ENCODE measurements around the gene HSPA1L. TPM values are rescaled to one million over a fixed set of nuclear protein-coding genes. Genes with fewer than 3 reads are reported as not detected.
"Not testable (repeated sequence)": the region's sequence is repeated elsewhere in the genome, so short reads cannot be mapped to it uniquely, and the experiment has no call there.

The HSPA1L gene
- total and polyA plus RNA-seq, 7 experiments from 2014 or later = 2.3 to 5.5 (median 3.7) TPM

DNA sequence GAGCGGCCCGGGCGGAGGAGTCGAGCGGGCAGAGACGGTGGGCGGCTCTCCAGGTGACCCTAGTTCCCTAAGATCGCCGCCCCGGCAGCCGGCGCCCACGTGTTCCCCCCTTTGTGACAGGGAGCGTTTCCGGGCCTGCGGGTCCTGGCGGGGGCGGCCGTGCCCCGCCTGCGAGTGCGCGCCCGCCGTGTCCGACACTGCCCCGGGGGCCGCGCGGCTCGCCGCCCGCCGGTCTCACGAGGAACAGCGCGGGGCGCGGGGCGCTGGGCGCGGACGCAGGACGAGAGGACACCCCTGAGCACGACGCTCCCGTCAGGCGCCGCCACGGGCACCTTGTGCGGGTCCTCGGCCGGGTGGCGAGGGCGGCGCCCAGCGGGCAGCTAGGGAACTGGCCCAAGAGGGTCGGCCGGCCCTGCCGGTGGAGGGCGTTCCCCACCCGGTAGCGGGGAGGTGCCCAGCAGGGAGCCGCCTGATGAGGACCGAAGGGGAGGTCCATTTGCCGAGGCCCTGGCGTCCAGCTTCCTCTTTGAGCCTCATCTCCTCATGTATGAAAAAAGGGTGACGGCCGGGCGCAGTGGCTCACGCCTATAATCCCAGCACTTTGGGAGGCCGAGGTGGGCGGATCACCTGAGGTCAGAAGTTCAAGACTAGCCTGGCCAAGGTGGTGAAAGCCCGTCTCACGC is 19.3 kb downstream of the HSPA1L start, which contains the start of gene VARS1:
Gene VARS1, minus strand, starts transcription at position 137 of the 683 bp plus-strand sequence. CDS start 535 bp downstream, outside the sequence.
- Mint-ChIP-seq H3K4me1 (peaks cover 12 to 55% (median 36%) of the 10 kb centered on the region in 7 donors), H3K27ac (peak within 1 kb of the TSS; percentile 80 to 99 (median 98)), H3K4me3 (peak within 1 kb of the TSS; percentile 85 to 99 (median 96)), H3K27me3 (no peaks in the 10 kb centered on the region), H3K9me3 (no peaks in the 10 kb centered on the region), H3K36me3 (peaks cover 0 to 11% (median 5%) of the 10 kb centered on the region in 5 donors)
- intact Hi-C loops (cut with micrococcal nuclease) = loop anchor here (1.0 to 5.0 kb wide), 14 partner anchors 11 to 175 kb away; partner anchors contain the start of genes HSPA1A (in 2 of the 2), HSPA1L (in 2 of the 2), ABHD16A (in 1 of the 2) and CSNK2B (in 1 of the 2)
- H3K27me3 ChIP-seq (ENCODE audit: control insufficient read depth in 2 of 2, insufficient read depth in 2 of 2, low read length in 2 of 2) = no peaks in the 10 kb centered on the region
- ChIA-PET CTCF (interaction anchor here (0.7 to 2.5 kb wide), 8 partner anchors 11 to 67 kb away, joined by 3 to 13 read pairs (median 6); partner anchors contain the start of genes DDAH2 and LSM2), POLR2A (interaction anchor here (0.6 to 2.3 kb wide), 18 partner anchors 9 to 379 kb away, joined by 3 to 30 read pairs (median 4); partner anchors contain the start of genes BAG6, DXO, HSPA1A and HSPA1B)
- H3K4me3 ChIP-seq (ENCODE audit: low read length) = peak within 1 kb of the TSS; percentile 76
- no peaks in the 10 kb centered on the region for H3K9me3 ChIP-seq (ENCODE audit: control insufficient read depth in 2 of 3, low read length in 3 of 3)
- DNase-seq (peak; percentile 75 to 92 (median 85)), ATAC-seq (peak; percentile 96)
- H3K36me3 ChIP-seq (ENCODE audit: control insufficient read depth in 2 of 3, insufficient read depth in 3 of 3, low read length in 3 of 3) = peaks cover 0 to 9% (median 0%) of the 10 kb centered on the region in 3 experiments
- peak within 1 kb of the TSS; percentile 93 for H3K27ac ChIP-seq (ENCODE audit: low read depth, low read length)
- H3K4me1 ChIP-seq (ENCODE audit: control insufficient read depth in 2 of 2, insufficient read depth in 2 of 2, low read length in 2 of 2) = peaks cover 24 to 32% of the 10 kb centered on the region in 2 donors

DNA sequence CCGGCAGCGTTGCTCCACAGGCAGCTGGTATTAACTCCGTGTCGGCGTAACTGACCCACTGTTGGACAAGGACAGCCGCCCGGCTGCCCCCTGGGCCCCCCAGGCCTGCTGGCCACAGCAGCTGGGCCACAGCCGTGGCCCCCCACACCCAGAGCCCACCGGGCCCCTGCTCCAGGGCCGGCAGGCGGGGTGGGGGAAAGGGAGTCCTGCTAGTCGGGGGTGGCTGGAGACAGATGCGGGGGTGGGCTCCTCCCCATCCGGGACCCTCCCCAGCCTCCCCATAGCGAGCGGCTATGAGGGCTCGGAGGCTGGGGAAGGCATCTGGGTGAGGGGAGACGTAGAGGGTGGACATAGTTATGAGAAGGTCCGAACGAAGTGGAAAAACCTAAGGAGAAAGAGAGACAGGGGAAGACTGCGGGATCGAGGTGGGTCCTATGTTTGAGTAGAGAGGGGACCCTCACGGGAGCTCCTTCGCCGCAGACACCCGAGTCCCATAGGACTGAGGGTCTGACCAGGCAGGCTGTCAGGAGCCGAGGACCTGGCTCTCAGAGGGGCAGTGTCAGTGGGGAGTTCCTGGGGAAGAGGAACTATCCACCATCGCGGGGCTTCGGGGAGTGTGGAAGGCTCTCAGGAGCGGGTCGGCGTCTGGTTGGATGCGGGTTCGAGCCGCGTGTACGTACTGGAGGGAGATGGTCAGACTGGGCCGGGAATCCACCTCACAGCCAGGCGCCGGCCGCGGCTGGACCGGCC is 20.0 kb downstream of the HSPA1L start:
- Mint-ChIP-seq H3K36me3 (peaks cover 0 to 15% (median 8%) of the 10 kb centered on the region in 5 donors), H3K4me1 (peaks cover 12 to 58% (median 39%) of the 10 kb centered on the region in 7 donors), H3K9me3 (no peaks in the 10 kb centered on the region), H3K27me3 (no peaks in the 10 kb centered on the region), H3K4me3 (peak overlapping the region; percentile 85 to 99 (median 96)), H3K27ac (peak overlapping the region; percentile 80 to 99 (median 98))
- peaks cover 0 to 9% (median 0%) of the 10 kb centered on the region in 3 experiments for H3K36me3 ChIP-seq (ENCODE audit: control insufficient read depth in 2 of 3, insufficient read depth in 3 of 3, low read length in 3 of 3)
- DNase-seq = no peak
- peak overlapping the region; percentile 93 for H3K27ac ChIP-seq (ENCODE audit: low read depth, low read length)
- H3K27me3 ChIP-seq (ENCODE audit: control insufficient read depth in 2 of 2, insufficient read depth in 2 of 2, low read length in 2 of 2) = no peaks in the 10 kb centered on the region
- ChIA-PET CTCF (interaction anchor here (0.7 to 2.5 kb wide), 5 partner anchors 19 to 66 kb away, joined by 4 to 13 read pairs (median 5); partner anchors contain the start of gene DDAH2), POLR2A (interaction anchor here (0.6 to 2.3 kb wide), 12 partner anchors 9 to 178 kb away, joined by 3 to 30 read pairs (median 5); partner anchors contain the start of genes BAG6, DXO, HSPA1A and HSPA1B)
- peaks cover 24 to 32% of the 10 kb centered on the region in 2 donors for H3K4me1 ChIP-seq (ENCODE audit: control insufficient read depth in 2 of 2, insufficient read depth in 2 of 2, low read length in 2 of 2)
- H3K4me3 ChIP-seq (ENCODE audit: low read length) = peak overlapping the region; percentile 76
- intact Hi-C loops (cut with micrococcal nuclease) = loop anchor here (1.0 to 5.0 kb wide), 14 partner anchors 11 to 175 kb away; partner anchors contain the start of genes ABHD16A (in 1 of the 2), CSNK2B (in 1 of the 2), DDAH2 (in 1 of the 2) and EHMT2 (in 1 of the 2)
- H3K9me3 ChIP-seq (ENCODE audit: control insufficient read depth in 2 of 3, low read length in 3 of 3) = no peaks in the 10 kb centered on the region
- ATAC-seq = no peak

DNA sequence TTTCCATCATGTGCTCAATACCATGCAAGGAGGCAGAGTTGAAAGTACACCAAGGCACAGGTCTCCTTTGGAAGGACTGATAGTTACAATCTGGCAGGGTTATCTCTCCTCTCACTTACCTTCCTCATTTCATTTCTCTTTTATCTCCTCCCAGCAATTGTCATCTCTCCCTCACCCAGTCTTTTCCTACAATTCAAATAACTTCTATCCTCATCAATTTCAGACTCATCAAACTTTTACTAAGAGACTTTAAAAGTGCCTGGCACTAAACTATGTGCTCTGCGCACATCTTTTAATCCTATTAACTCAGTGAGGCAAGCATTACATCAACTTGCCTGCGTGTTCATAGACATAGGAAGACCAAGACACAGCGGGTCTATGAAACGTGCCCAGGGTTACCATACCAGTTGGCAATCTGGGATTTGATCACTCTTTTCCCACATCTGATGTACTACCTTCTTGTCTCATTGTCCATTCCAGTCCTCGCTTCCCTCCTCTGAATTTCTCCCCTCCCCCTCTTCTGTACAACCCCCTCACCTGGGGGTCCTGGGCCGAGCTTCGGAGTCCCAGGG is 20.7 kb downstream of the HSPA1L start:
- Mint-ChIP-seq H3K36me3 (peaks cover 0 to 15% (median 9%) of the 10 kb centered on the region in 5 donors), H3K27ac (peak overlapping the region; percentile 23 to 98 (median 75)), H3K27me3 (no peaks in the 10 kb centered on the region), H3K9me3 (no peaks in the 10 kb centered on the region), H3K4me1 (peaks cover 12 to 58% (median 39%) of the 10 kb centered on the region in 7 donors), H3K4me3 (peak overlapping the region; percentile 70 to 99 (median 89))
- Histone ChIP-seq H3K27ac (ENCODE audit: low read depth, low read length) (peak overlapping the region; percentile 93), H3K4me3 (ENCODE audit: low read length) (peak overlapping the region; percentile 76), H3K36me3 (ENCODE audit: control insufficient read depth in 2 of 3, insufficient read depth in 3 of 3, low read length in 3 of 3) (peaks cover 0 to 11% (median 0%) of the 10 kb centered on the region in 3 experiments), H3K4me1 (ENCODE audit: control insufficient read depth in 2 of 2, insufficient read depth in 2 of 2, low read length in 2 of 2) (peaks cover 24 to 32% of the 10 kb centered on the region in 2 donors), H3K27me3 (ENCODE audit: control insufficient read depth in 2 of 2, insufficient read depth in 2 of 2, low read length in 2 of 2) (no peaks in the 10 kb centered on the region), H3K9me3 (ENCODE audit: control insufficient read depth in 2 of 3, low read length in 3 of 3) (no peaks in the 10 kb centered on the region)
- intact Hi-C loops (cut with micrococcal nuclease) = loop anchor here (2.0 kb wide), 2 partner anchors 20 to 56 kb away; partner anchors contain the start of genes HSPA1A (in 1 of the 2) and HSPA1L (in 1 of the 2)
- ChIA-PET POLR2A (interaction anchor here (0.6 to 2.3 kb wide), 5 partner anchors 12 to 54 kb away, joined by 4 to 30 read pairs (median 5); partner anchors contain the start of genes HSPA1A, HSPA1L, LSM2 and MSH5), CTCF (interaction anchor here (1.5 to 2.2 kb wide), 2 partner anchors 56 to 65 kb away, joined by 5 to 11 read pairs; no protein-coding TSS in a partner anchor)
- ATAC-seq (no peak), DNase-seq (no peak)

DNA sequence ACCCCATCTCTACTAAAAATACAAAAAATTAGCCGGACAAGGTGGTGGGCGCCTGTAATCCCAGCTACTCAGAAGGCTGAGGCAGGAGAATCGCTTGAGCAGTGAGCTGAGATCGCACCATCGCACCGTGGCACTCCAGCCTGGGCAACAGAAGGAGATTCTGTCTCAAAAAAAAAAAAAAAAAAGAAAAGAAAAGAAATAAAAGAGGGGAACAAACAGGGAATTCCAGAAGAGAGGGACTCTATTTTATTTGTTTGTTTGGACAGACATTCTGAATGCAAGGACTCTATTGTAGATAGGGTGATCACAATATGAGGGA is 21.2 kb downstream of the HSPA1L start:
- H3K4me3 ChIP-seq (ENCODE audit: low read length); H3K27me3 Mint-ChIP-seq; POLR2A ChIA-PET; ATAC-seq; H3K27me3 ChIP-seq (ENCODE audit: control insufficient read depth in 2 of 2, insufficient read depth in 2 of 2, low read length in 2 of 2); H3K9me3 Mint-ChIP-seq; DNase-seq; H3K9me3 ChIP-seq (ENCODE audit: control insufficient read depth in 2 of 3, low read length in 3 of 3): not testable (repeated sequence)
- intact Hi-C loops (cut with micrococcal nuclease) = loop anchor here (2.0 kb wide), 2 partner anchors 21 to 55 kb away; partner anchors contain the start of genes HSPA1A (in 1 of the 2) and HSPA1L (in 1 of the 2)
- CTCF ChIA-PET = interaction anchor here (1.5 kb wide), 1 partner anchor 64 kb away, joined by 5 read pairs; no protein-coding TSS in a partner anchor
- Histone ChIP-seq H3K27ac (ENCODE audit: low read depth, low read length) (peak overlapping the region; percentile 93), H3K4me1 (ENCODE audit: control insufficient read depth in 2 of 2, insufficient read depth in 2 of 2, low read length in 2 of 2) (peaks cover 24 to 32% of the 10 kb centered on the region in 2 donors), H3K36me3 (ENCODE audit: control insufficient read depth in 2 of 3, insufficient read depth in 3 of 3, low read length in 3 of 3) (peaks cover 0 to 13% (median 0%) of the 10 kb centered on the region in 3 experiments)
- peak overlapping the region; percentile 23 to 98 (median 77) for H3K27ac Mint-ChIP-seq
- H3K4me3 Mint-ChIP-seq = peak overlapping the region; percentile 70 to 99 (median 89)
- H3K36me3 Mint-ChIP-seq = peaks cover 0 to 15% (median 9%) of the 10 kb centered on the region in 5 donors
- peaks cover 12 to 56% (median 38%) of the 10 kb centered on the region in 7 donors for H3K4me1 Mint-ChIP-seq

DNA sequence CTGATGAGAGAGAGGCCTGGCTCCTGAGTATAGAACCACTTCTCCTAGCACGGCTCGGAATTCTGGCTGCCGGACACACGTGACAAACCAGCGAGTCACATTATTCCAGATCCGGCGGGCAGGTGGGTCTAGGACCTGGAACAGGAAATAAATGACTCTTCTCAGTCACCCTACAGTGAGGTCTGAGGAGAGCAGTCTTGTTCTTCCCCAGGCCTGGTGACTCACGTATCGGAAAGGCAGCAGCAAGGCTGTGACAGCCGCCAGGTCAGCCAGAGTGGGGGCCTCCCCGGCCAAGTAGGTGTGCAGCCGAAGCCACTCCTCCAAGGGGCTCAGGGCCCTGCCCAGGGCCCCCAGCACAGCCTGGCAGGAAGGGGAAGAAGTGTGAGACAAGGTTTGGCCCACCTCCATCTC is 22.3 kb downstream of the HSPA1L start:
- H3K4me1 ChIP-seq (ENCODE audit: control insufficient read depth in 2 of 2, insufficient read depth in 2 of 2, low read length in 2 of 2) = peaks cover 18 to 24% of the 10 kb centered on the region in 2 donors
- H3K36me3 ChIP-seq (ENCODE audit: control insufficient read depth in 2 of 3, insufficient read depth in 3 of 3, low read length in 3 of 3) = peaks cover 0 to 13% (median 0%) of the 10 kb centered on the region in 3 experiments
- H3K36me3 Mint-ChIP-seq = peaks cover 0 to 15% (median 9%) of the 10 kb centered on the region in 5 donors
- peaks cover 11 to 46% (median 31%) of the 10 kb centered on the region in 7 donors for H3K4me1 Mint-ChIP-seq
- ChIA-PET CTCF (interaction anchor here (1.1 kb wide), 1 partner anchor 54 kb away, joined by 3 read pairs; no protein-coding TSS in a partner anchor), POLR2A (no interaction called here)
- DNase-seq (no peak), ATAC-seq (no peak)
- no peaks in the 10 kb centered on the region for H3K27me3 ChIP-seq (ENCODE audit: control insufficient read depth in 2 of 2, insufficient read depth in 2 of 2, low read length in 2 of 2)
- H3K27me3 Mint-ChIP-seq = no peaks in the 10 kb centered on the region
- no peak overlapping the region for H3K27ac ChIP-seq (ENCODE audit: low read depth, low read length)
- H3K4me3 ChIP-seq (ENCODE audit: low read length) = no peak overlapping the region
- H3K27ac Mint-ChIP-seq = peak overlapping the region in 4 of 9 donors; percentile 14 to 80 (median 40)
- H3K9me3 Mint-ChIP-seq = no peaks in the 10 kb centered on the region
- intact Hi-C loops (cut with micrococcal nuclease) = no loop called here
- H3K4me3 Mint-ChIP-seq = no peak overlapping the region
- no peaks in the 10 kb centered on the region for H3K9me3 ChIP-seq (ENCODE audit: control insufficient read depth in 2 of 3, low read length in 3 of 3)

Measured in naive thymus-derived CD4-positive, alpha-beta T cell (primary cell).